SKM-1 (cell line): ENCODE measurements around the gene GADD45B.
A peak's percentile ranks its signal among the peaks of the same experiment; 100 is the strongest.
"Not testable (repeated sequence)": the region's sequence is repeated elsewhere in the genome, so short reads cannot be mapped to it uniquely, and the experiment has no call there.

Experiments used
- DNase-seq: peaks from one replicate; lab custom pipeline; 2025; ENCODE audit not compliant: unreplicated experiment; lab: John Stamatoyannopoulos, UW

GADD45B gene

GRCh38 chr19:2487842-2488241 is 11.9 kb downstream of the GADD45B start:
- no peak for DNase-seq

- no peak for DNase-seq
Measured at GRCh38 chr19:2488405-2488941, 12.5 kb downstream of the GADD45B start.

GRCh38 chr19:2488942-2489731 is 13.2 kb downstream of the GADD45B start:
- DNase-seq, result no peak

GRCh38 chr19:2490659-2491058 is 14.7 kb downstream of the GADD45B start:
- no peak for DNase-seq

GRCh38 chr19:2491130-2491801 is 15.3 kb downstream of the GADD45B start:
- DNase-seq, result no peak

- DNase-seq, result no peak
Measured at GRCh38 chr19:2492870-2493269, 16.9 kb downstream of the GADD45B start.

GRCh38 chr19:2493448-2493847 is 17.5 kb downstream of the GADD45B start:
- not testable (repeated sequence) for DNase-seq

- DNase-seq, result no peak
Measured at GRCh38 chr19:2494084-2494446, 18.1 kb downstream of the GADD45B start.

- no peak for DNase-seq
Measured at GRCh38 chr19:2494447-2495129, 18.7 kb downstream of the GADD45B start.

GRCh38 chr19:2495130-2495641 is 19.3 kb downstream of the GADD45B start:
- DNase-seq, result no peak

- no peak for DNase-seq
Measured at GRCh38 chr19:2495651-2496316, 19.9 kb downstream of the GADD45B start.

- no peak for DNase-seq
Measured at GRCh38 chr19:2497186-2497585, 21.3 kb downstream of the GADD45B start.

- DNase-seq, result no peak
Measured at GRCh38 chr19:2500156-2500555, 24.2 kb downstream of the GADD45B start.

- no peak for DNase-seq
Measured at GRCh38 chr19:2500841-2501261, 24.9 kb downstream of the GADD45B start.

GRCh38 chr19:2503521-2504109 is 27.7 kb downstream of the GADD45B start:
- DNase-seq, result no peak

GRCh38 chr19:2506656-2507055 is 30.7 kb downstream of the GADD45B start:
- not testable (repeated sequence) for DNase-seq

- DNase-seq, result peak; percentile 9
Measured at GRCh38 chr19:2507109-2507508, 31.2 kb downstream of the GADD45B start.

- DNase-seq, result no peak
Measured at GRCh38 chr19:2509096-2509495, 33.2 kb downstream of the GADD45B start.

- no peak for DNase-seq
Measured at GRCh38 chr19:2511570-2511969, 35.6 kb downstream of the GADD45B start.

- DNase-seq, result no peak
Measured at GRCh38 chr19:2511991-2512390, 36.1 kb downstream of the GADD45B start.
